Lung microvascular endothelial cell (primary cell): Measurements from ENCODE around the gene RSAD1. TPM values are rescaled to one million over a fixed set of nuclear protein-coding genes. Genes with fewer than 3 reads are reported as not detected.
A peak's percentile ranks its signal among the peaks of the same experiment; 100 is the strongest.

Experiments used
- DNase-seq, 2 donors: peaks; one replicate each; pipeline versions ENCODE4 v3.0.0 to v3.0.0-alpha.2; 2010; ENCODE audit warnings: low read depth in 2 of 2
- total RNA-seq: library from RNA; depleted of rRNA; stranded (reverse); fragments of >200 nt; gene quantifications from 2 replicates; pipeline ENCODE4 v1.2.1, GENCODE V29; 2014

Gene RSAD1
- total RNA-seq, 1 donor from 2014 or later = 14.5 TPM

DNA sequence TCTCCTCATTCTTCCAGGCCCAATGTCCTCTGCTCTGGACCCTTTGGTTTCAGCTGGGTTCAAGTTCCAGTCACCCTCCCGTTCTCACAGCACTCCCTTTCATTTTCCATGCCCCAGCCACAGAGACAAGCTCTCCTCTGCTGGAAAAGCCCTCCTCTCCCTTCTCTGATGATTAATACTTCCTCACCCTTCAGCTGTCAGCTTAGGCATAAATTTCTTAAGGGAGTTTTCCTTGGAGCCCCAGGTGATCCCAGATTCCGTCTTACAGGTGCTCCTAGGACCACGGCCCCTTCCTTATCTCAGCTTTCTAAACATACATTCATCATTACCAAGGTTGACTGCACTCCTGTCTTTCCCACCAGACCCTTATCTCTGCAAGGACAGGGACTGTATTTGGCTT is 20.4 kb upstream of the RSAD1 start:
- DNase-seq = no peak

DNA sequence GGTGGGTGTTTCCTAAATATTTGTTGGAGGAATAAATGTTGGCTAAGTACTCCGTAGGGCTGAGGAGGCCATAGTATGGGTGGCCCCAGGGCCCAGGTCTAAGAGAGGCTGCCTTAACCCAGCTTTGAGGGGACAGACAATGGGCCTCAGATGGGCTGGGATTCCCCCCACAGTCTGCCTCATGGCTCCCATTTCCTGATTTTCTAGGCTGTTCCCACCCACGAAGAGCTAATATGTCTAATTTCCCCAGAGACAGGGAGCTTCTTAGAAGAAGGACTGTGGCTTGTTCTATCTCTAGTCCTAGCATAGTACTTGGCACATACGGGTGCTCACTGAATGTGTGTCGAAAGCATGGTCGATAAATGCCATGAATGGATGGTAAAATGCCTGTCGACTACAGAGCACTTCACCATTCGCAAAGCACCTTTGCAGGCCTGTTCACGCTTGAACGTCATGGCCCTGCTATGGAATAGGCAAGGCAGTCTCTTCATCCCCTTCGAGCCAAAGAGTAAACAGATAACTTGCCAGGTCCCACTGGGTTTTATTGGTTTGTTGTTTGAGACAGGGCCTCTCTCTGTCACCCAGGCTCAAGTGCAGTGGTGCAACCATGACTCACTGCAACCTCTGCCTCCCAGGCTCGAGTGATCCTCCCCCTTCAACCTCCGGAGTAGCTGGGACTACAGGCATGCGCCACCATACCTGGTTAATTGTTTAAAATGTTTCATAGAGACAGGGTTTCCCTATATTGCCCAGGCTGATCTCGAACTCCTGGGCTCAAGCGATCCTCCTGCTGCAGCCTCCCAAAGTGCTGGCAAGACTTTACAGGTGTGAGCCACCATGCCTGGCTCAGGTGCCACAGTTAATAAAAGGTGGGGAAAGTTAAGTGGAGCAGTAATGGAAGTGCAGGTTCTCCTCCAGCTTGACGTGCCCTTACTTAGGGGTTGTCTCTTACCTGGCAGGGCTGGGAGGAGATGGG is 19.7 kb upstream of the RSAD1 start:
- no peak for DNase-seq

DNA sequence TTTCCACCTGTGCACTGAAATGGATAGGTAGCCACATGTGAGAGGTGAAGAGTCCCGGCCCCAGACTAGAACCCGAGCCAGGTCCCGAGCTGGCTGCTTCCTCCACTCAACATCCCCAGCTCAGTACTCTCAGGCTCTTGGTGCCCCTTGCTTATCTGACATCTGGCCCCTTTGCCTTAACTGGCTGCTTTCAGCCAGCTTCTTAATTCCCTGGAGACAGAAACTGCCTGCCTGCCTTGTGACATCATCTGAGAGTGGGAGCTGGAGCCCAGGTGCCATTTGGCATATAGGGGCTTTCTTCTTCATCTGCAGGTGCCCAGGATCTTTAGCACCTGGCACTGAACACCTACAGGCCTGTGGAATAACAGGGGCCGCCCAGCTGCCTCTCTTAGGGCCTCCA is 18.9 kb upstream of the RSAD1 start:
- DNase-seq = no peak

DNA sequence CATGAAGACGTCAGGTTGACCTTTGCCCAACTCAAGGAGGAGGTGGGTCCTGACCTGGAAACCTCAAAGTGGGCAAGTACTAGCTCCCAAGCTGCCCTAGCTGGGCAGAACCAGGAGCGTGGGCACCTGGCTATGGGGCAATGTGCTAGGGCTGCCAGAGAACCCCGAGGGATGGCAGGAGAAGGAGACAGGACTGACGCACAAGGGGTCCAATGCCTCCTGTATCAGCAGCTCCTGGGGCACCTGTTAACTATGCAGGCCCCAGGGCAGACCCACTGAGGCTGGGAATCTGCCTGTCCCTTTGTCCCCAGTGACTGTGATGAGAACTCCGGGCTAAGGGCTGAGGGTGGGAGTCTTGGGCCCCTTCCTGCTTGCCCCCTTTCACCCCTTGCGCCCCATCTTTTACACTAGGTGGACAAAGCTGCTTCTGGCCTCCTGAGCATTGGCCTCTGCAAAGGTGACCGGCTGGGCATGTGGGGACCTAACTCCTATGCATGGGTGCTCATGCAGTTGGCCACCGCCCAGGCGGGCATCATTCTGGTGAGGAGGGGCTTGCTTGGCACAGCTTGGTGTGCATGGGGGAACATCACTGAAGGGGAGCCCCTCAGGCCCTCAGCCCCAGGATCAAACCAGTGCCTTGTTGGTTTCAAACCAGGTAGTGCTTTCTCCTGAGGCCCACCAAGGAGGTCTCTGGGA is 17.7 kb upstream of the RSAD1 start:
- no peak for DNase-seq

DNA sequence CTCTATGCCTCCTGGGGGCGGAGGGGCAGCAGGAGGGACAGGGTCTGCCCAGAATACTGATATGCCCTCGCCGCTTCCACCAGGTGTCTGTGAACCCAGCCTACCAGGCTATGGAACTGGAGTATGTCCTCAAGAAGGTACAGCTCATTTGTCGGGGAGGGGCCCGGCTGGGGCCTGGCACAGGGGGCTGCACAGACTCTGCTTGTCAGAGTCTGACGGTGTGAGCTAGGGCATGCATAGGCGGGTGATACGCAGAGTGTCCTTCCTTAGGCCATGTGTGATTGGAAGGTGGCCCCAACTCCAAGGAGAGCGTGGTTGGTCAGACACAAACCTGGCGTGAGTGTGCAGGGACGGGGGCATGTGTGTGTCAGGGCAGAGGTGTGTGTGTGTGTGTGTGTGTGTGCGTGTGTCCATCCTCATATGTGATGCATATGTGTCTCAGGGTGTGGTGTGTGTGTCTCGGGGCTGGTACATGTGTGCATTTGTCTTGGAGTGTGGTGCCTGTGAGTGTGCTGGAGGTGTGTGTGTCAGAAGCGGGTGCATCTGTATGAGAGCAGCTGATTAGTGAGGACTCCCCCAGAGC is 17.0 kb upstream of the RSAD1 start:
- no peak for DNase-seq

DNA sequence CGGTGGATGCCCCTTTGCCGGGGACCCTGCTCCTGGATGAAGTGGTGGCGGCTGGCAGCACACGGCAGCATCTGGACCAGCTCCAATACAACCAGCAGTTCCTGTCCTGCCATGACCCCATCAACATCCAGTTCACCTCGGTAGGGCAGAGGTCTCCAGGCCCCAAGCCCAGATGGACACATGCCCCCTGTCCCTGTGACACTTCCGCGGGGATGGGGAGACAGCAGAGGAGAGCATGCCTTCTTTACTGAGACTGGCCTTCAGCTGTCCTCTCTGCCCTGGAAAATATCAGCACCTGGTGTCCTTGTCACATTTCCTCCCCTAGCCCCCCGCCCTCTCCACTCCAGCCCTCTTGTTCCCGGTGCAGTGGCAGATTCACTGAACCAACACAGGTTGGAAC is 16.2 kb upstream of the RSAD1 start:
- DNase-seq = no peak

DNA sequence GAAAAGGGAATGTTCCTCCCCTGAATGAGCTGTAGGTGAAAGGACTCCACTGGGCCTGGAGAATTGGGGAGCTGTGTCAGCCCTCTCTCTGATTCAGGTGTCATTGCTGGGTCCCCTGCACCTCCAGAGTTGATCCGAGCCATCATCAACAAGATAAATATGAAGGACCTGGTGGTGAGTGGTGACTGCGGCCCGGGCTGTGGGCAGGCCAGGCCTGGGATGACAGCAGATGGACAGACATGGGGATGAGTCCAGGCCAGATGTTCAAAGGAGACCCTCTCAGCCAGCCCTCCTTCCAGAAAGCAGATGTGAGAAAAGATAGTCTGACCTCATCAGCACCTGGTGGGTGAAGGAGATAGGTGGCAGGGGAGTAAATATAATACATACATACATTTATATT is 14.5 kb upstream of the RSAD1 start:
- DNase-seq = no peak

DNA sequence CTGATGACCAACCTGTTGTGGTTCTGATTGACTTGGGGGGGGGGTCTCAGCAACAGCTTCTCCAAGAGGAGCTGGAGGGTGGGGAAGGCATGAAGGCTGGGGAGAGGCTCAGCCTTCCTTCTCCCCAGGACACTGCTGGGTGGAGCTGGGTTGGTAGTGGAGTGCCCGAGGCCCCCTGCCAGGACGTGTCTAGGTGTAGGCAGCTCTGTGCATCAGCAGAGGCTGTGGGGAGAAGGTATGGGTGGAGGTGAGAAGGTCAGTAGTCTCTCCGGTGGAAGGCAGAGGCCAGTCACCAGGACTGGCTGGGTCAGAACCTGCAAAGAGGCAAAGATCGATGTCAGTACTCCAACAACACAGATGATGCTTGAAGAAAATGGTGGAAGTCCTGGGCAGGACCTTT is 13.9 kb upstream of the RSAD1 start:
- DNase-seq = no peak

DNA sequence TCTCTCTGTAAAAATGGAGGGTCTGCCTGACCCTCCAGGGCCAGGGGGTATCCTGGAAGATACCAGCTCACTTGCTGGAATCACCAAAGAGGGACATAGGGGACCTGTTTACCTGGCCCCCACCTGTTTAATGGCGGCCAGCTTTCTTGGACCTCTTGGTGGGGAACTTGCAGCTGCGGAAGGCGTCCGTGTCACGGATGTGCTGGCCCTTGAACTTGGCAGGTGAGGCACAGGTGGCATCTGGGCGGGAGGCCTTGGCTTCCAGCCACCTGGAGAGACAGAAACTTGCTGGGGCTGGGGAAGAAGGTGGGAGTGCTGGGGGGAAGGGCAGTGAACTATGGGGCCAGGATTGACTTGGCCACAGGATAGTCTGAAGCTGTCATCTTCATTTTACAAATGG is 13.5 kb upstream of the RSAD1 start:
- DNase-seq = no peak

DNA sequence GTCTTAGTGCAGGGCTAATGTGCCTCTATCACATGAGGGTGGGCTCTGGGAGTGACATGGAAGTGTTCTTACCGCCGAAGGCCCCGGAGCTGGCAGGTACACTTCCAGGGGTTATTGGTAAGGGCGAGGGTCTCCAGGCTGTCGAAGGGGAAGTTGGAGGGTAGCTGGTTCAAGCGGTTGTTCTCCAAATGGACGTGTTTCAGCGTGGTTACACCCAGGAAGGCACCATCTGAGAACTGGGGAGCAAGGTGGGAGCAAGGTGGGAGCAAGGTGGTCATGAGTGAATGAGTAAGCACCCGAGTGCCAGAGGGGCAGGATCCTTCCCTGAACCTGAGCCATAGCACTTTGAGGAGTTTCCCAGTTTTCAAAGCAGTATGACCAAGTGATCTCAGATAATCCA is 13.0 kb upstream of the RSAD1 start:
- no peak for DNase-seq

DNA sequence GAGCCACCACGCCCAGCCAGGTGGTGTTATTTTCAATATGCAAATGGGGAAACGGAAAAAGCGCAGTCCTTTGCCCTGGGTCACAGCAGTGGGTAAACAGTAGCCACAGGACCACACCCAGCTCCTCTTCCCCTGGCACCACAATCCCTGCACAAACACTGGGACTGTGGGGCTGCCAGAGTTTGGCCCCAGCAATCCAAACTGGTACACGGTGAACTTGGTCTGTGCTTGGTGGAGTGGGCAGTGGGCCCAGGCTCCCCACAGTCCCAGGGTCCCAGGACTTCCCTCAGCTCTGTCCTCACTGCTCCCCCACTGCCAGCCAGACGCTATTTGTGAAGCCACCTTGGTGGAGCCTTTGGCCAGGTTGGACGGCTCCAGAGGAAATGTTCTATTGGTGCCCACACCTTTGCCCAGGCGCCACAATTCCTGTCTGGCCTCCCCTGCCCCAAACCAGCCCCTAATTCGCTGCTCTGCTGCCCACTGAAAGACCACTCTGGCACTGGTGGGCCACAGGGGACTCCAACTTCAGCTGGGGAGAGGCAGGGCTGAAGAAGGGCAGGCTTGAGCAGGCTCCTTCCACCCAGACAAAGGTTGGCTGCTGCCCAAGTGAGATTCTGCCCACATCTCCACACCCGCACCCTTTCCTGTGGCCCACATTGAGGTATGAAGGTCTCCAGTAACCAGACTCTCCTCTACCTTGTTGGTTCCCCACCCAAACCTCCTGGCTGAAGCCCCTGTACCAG is 12.1 kb upstream of the RSAD1 start:
- no peak for DNase-seq

DNA sequence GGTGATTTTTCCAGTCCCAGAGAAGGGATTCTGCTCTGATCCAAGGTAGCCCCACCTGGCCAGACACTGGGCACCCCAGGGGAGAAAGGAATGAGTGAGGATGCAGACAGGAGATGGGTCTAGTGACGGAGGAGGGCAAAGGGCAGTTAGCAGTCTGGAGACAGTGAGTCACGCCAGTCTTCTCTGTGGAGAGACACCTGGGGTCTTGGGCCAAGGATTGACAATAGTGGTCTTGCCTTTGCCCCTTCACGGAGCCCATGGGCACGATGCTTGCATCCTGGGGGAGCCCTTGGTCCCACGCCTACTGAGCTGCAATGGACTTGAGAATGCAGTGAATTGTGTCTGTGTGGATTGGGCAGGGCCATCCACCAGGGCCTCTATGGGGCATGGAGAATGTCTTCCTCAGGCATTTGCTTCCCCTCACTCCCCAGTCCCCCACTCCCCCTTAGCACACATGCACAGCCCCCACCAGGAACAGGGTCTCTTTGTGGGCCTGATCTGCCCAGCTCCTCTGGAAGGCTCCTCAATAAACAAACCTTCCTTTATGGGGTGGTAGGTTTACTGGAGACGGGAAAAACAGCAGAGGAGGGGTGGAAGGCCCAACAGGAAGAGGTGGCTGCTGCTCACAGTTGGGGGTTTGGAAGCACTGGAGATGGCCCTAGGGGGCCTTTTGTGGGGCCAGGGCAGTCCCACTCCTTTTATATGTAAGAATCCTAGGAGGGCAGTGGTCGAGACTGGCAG is 11.4 kb upstream of the RSAD1 start:
- DNase-seq = no peak

DNA sequence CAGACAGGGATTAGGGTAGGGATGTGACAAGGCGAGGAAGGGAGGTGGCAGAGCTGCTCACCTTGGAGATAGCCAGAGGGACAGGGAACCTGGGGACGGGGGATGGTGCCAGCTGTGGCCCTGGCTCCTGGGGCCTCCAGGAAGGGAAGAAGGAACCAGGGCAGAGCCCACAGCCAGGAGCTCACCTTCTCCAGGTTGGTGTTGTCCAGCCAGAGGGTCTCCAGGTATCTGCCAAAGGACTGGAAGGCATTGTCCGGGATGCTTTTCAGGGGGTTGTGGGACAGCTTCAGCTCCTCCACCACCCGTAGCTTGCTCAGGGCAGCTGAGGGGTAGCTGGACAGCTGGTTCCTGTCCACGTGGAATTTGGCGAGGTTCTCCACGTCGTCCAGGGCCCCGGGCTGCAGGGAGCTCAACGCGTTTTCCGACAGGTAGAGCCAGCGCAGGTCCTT is 10.8 kb upstream of the RSAD1 start:
- DNase-seq = no peak

DNA sequence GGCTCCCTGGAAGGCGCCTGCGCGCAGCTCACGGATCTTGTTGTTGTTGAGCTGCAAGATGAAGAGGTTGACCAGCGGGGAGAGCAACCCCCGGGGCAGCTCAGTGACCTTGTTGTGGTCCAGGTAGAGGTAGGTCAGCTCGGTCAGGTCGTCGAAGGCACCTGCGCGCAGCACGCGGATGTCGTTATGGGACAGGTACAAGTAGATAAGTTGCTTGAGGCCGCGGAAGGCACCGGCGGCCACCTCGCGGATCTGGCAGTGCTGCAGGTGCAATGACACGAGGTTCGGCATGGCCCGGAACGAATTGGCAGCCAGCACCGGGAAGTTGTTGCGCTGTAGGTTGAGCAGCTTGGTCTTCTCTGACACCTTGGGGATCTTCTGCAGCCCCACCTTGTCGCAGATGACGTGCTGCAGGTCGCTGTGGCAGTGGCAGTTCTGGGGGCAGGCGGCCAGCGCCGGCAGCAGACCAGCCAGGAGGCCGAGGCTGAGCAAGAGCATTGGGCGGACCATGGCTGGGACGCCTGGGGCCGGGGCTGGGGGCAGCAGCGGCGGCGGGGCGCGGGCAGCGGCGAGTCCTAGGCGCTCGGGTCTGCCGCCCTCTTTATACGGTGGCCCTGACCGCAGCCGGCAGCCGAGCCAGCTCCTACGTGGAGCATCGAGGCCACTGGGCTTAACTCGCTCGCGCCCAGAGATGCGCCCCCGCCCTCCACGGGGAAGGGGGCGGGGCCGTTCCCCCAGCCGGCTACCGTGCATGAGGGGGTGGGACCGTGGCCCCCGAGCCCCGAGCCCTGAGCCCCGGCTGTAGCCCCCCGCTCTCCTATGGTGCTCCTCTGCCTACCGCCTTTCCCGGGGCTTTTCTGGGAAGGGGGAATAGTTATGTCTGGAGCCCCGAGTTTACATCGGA is 10.1 kb upstream of the RSAD1 start, which contains the start of gene CHAD:
Gene CHAD, minus strand, starts transcription at position 577 of the 904 bp plus-strand sequence. Its CDS starts 67 bp downstream, at position 510.
- DNase-seq = no peak

DNA sequence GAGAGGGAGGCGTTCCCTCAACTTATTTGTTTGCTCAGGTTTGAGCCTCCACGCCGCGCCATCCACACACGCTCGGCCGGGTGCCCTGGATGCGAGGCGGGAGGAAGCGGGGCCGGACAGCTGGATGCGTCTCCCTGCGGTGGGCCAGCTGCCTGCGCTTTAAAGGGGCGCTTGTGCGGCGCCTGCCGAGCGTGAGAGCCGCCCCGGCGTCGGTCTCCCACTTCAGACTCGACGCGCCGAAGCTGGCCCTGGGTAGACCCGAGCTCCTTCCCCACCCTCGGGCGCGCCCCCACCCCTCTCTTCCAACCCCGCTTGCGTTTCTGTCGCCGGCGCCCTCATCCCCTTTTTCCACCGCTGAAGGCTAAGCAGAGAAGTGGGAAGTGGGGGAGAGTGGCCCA is 9.5 kb upstream of the RSAD1 start:
- DNase-seq = no peak

DNA sequence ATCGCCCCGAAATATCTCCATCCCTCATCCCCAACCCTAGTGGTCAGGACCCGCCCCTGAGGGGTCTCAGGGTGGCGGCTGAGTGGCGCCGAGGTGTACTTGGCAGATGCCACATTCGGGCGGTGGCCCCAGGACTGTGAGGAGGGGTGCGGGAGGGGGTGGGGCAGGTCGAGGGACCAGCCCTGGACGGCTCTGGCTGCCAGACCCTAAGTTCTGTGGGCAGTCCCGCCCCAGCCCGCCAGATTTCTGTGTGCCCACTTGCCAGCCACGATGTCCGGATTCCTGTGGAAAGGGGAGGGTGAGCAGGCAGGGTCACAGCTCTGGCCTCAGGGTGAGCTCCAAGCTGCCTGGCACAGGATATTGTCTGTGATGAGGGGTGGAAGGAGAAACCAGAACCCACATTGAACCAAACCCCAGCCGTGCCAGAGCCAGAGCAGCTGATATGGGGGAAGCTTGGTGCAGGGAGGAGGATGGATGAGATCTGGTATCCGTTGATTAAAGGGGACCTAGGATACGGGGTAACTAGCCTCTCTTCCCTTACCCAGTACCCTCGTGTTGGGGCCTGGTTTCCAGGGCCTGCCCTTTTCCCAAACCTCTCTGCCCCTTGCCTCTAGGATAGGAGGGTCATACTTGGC is 8.9 kb upstream of the RSAD1 start:
- DNase-seq = no peak

DNA sequence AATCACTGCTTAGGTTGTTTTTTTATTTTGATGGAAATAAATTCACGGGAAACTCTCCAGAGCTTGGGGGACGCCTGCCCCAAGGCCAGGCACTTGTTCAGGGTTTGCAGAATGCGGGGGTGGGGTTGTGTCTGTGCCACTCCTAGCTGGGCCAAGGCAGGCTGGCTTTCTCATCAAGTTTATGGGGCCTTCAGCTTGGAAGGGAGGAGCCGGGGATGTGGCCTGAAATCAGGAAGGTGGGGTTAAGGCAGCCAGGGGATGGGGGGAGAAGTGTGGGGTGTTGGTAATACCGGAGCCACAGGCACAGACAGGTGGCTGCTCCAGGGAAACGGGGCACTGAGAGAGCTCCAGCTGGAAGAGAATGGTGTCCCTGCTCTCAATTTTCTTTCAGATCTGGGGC is 8.2 kb upstream of the RSAD1 start:
- no peak for DNase-seq

DNA sequence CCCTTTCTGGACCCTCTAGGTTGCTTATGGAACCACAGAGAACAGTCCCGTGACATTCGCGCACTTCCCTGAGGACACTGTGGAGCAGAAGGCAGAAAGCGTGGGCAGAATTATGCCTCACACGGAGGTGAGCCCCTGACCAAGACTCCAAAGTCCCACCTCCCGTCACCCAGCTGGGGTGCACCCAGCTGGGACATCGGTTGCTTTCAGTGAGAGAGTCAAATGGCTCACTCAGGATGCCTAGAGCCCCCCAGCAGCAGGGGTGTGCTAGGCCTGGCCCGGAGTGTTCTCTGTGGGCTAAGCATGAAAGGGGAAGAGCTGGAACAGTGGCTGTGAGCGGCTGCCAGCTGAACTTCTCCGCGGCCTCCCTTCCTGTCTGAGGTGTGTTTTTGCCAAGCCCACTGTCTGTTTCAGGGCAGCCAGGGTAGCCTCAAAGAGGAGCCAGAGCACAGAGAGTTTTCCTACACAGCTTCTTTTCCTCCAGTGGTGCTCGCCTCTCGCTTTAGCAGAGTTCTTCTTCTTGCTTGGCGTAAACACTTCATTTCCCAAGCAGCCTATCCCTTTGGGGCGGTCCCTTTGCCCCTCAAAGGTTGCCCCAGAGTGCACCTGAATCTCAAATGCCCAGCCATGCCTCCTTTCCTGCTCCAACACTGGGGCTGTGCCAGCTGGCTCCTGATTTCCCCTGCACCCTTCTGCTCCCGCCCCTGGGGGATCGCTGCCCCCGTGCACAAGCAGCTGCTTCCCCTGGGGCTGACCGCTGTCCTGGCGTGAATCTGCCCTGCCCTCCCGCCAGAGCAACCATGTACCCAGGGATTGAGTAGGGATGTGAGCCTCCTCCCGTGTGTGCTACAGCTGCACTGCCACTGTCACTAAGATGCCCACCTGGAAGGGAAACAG is 7.4 kb upstream of the RSAD1 start:
- DNase-seq = peak in 1 of 2 donors; percentile 77
